Measurements from ENCODE around the gene HYCC2. TPM values are rescaled to one million over a fixed set of nuclear protein-coding genes. Genes with fewer than 3 reads are reported as not detected.

Gene HYCC2
- total RNA-seq: 10 to 100 TPM; 10.7 to 13.4 TPM

GRCh38 chr2:201071479-201072200 lies at the start of gene HYCC2, which contains the start of gene NDUFB3:
Gene HYCC2 (minus strand): TSS chr2:201071671. CDS start chr2:201024009, 47,662 bp downstream.
Gene NDUFB3 (plus strand): TSS chr2:201072001. CDS start chr2:201078883, 6,882 bp downstream.

DNA sequence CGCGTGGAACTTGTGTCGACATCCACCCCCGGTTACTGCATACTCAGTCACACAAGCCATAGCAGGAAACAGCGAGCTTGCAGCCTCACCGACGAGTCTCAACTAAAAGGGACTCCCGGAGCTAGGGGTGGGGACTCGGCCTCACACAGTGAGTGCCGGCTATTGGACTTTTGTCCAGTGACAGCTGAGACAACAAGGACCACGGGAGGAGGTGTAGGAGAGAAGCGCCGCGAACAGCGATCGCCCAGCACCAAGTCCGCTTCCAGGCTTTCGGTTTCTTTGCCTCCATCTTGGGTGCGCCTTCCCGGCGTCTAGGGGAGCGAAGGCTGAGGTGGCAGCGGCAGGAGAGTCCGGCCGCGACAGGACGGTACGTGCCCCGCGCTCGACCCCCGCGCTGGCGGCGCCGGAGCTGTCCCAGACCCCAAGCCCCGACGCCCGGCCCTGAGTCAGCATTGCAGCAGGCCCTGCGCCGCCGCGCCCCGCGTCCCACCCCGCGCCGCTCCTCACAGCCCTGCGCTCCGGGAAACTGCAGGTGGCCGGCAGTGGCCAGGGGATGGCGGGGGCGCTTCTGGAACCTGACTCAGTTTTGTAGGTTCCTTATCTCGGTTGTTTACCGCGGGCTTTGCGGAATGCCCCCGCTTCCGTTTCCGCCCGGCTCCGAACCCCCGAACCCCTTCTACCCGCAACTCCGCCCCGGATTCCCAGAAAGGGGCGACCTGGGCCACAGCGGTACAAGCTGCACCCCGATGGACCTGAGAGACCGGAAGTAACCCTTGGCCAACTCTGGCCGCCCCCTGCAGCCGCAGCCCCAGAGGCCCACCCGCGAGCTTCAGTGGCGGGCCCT lies 44.9 kb upstream of the HYCC2 start, which contains the start of gene CFLAR:
CFLAR (plus strand) TSS at position 50 of the 844 bp plus-strand sequence. CDS start 13,702 bp downstream, outside the sequence.

Small RNA genes within 50 kb of the gene (small RNA-seq; reads per million reads assigned to genes)
- gene RNU6-1206P: 0 reads per million in 2 donors

Other genes with a start within 250 kb of the HYCC2 start
- 10 to 100 TPM; 39.6 to 39.9 TPM for gene CLK1, start 207.0 kb downstream of the HYCC2 start, total RNA-seq
- gene PPIL3, start 182.6 kb downstream of the HYCC2 start, total RNA-seq: 10 to 100 TPM; 32.3 to 34.0 TPM
- gene NIF3L1, start 182.3 kb downstream of the HYCC2 start, total RNA-seq: 10 to 100 TPM; 30.3 to 48.6 TPM
- 10 to 100 TPM in 1 of 2 donors, 1 to 10 TPM in 1; 8.3 to 15.0 TPM for gene ORC2, start 108.0 kb downstream of the HYCC2 start, total RNA-seq
- 10 to 100 TPM; 51.6 to 55.9 TPM for gene NDUFB3, start 330 bp upstream of the HYCC2 start, total RNA-seq
- gene CFLAR, start 44.5 kb upstream of the HYCC2 start, total RNA-seq: 10 to 100 TPM; 18.6 to 40.6 TPM
- 1 to 10 TPM; 1.0 to 2.3 TPM for gene CASP10, start 111.5 kb upstream of the HYCC2 start, total RNA-seq
- gene CASP8, start 188.9 kb upstream of the HYCC2 start, total RNA-seq: 10 to 100 TPM; 13.8 to 31.0 TPM